ENCODE measurements around the gene MINDY2. TPM values are rescaled to one million over a fixed set of nuclear protein-coding genes. Genes with fewer than 3 reads are reported as not detected.
"Not testable (repeated sequence)": the region's sequence is repeated elsewhere in the genome, so short reads cannot be mapped to it uniquely, and the experiment has no call there.

MINDY2 gene
- total and polyA plus RNA-seq, 9 of the 15 experiments (the other 6 are each of a cell fraction or from before 2014, with no cell fraction given) = 2.4 to 15.3 (median 7.2) TPM

DNA sequence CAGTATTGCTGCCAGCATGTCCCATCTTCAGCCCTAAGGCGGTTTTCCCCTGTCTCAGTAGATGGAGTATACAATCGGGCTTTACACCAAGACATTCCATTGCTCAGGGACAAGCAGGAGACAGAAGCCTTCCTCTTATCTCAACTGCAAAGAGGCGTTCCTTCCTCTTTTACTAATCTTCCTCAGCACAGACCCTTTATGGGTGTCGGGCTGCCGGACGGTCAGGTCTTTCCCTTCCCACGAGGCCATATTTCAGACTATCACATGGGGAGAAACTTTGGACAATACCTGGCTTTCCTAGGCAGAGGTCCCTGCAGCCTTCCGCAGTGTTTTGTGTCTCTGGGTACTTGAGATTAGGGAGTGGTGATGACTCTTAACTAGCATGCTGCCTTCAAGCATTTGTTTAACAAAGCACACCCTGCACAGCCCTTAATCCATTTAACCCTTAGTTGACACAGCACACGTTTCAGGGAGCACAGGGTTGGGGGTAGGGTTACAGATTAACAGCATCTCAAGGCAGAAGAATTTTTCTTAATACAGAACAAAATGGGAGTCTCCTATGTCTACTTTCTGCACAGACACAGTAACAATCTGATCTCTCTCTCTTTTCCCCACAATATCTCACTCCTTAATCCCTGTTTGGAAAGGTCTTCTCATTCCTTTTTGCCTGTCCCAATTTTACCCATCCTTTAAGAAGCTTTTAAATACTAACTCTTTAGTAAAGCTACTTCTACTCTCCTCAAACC lies 62.8 kb downstream of the MINDY2 start (continued):
- peak in 1 of 2 experiments; percentile 48; a peak in 1 of 4 replicates for TF ChIP-seq TEAD1 (CRISPR knock-in tag; IDR thresholded peaks at IDR 0.05)
- TF ChIP-seq TRIM24 (IDR thresholded peaks at IDR 0.05) = peak; percentile 78 to 88; a peak in 3 of 4 replicates
- TF ChIP-seq CXXC5 (CRISPR knock-in tag; IDR thresholded peaks at IDR 0.05) = peak; percentile 89
- TF ChIP-seq SMARCE1 (IDR thresholded peaks at IDR 0.05) = peak; percentile 93
- TF ChIP-seq EP400 (IDR thresholded peaks at IDR 0.05) = peak; percentile 80
- TF ChIP-seq, protein P1, sequence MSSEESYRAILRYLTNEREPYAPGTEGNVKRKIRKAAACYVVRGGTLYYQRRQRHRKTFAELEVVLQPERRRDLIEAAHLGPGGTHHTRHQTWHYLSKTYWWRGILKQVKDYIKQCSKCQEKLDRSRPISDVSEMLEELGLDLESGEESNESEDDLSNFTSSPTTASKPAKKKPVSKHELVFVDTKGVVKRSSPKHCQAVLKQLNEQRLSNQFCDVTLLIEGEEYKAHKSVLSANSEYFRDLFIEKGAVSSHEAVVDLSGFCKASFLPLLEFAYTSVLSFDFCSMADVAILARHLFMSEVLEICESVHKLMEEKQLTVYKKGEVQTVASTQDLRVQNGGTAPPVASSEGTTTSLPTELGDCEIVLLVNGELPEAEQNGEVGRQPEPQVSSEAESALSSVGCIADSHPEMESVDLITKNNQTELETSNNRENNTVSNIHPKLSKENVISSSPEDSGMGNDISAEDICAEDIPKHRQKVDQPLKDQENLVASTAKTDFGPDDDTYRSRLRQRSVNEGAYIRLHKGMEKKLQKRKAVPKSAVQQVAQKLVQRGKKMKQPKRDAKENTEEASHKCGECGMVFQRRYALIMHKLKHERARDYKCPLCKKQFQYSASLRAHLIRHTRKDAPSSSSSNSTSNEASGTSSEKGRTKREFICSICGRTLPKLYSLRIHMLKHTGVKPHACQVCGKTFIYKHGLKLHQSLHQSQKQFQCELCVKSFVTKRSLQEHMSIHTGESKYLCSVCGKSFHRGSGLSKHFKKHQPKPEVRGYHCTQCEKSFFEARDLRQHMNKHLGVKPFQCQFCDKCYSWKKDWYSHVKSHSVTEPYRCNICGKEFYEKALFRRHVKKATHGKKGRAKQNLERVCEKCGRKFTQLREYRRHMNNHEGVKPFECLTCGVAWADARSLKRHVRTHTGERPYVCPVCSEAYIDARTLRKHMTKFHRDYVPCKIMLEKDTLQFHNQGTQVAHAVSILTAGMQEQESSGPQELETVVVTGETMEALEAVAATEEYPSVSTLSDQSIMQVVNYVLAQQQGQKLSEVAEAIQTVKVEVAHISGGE (CRISPR knock-in tag; IDR thresholded peaks at IDR 0.05) = peak in 1 of 3 experiments; percentile 39; a peak in 1 of 6 replicates
- TF ChIP-seq ZNF263 (CRISPR knock-in tag; IDR thresholded peaks at IDR 0.05; ENCODE audit: borderline replicate concordance) = peak; percentile 20; the same call in 1 of the 2 replicates
- peak; percentile 66; the same call in 1 of the 2 replicates for TF ChIP-seq TOE1 (IDR thresholded peaks at IDR 0.05; ENCODE audit: borderline replicate concordance)
- TF ChIP-seq TOE1 (CRISPR knock-in tag; IDR thresholded peaks at IDR 0.05; ENCODE audit: borderline replicate concordance, low read depth) = not testable (repeated sequence)
- peak in 1 of 2 experiments; percentile 41; a peak in 2 of 4 replicates for TF ChIP-seq RAD21 (CRISPR knock-in tag; conservative IDR thresholded peaks at IDR 0.05 in 1 of 2, IDR thresholded peaks at IDR 0.05 in 1 of 2)
- TF ChIP-seq MTA2 (IDR thresholded peaks at IDR 0.05; ENCODE audit: low read depth) = peak; percentile 86
- TF ChIP-seq, protein P2, sequence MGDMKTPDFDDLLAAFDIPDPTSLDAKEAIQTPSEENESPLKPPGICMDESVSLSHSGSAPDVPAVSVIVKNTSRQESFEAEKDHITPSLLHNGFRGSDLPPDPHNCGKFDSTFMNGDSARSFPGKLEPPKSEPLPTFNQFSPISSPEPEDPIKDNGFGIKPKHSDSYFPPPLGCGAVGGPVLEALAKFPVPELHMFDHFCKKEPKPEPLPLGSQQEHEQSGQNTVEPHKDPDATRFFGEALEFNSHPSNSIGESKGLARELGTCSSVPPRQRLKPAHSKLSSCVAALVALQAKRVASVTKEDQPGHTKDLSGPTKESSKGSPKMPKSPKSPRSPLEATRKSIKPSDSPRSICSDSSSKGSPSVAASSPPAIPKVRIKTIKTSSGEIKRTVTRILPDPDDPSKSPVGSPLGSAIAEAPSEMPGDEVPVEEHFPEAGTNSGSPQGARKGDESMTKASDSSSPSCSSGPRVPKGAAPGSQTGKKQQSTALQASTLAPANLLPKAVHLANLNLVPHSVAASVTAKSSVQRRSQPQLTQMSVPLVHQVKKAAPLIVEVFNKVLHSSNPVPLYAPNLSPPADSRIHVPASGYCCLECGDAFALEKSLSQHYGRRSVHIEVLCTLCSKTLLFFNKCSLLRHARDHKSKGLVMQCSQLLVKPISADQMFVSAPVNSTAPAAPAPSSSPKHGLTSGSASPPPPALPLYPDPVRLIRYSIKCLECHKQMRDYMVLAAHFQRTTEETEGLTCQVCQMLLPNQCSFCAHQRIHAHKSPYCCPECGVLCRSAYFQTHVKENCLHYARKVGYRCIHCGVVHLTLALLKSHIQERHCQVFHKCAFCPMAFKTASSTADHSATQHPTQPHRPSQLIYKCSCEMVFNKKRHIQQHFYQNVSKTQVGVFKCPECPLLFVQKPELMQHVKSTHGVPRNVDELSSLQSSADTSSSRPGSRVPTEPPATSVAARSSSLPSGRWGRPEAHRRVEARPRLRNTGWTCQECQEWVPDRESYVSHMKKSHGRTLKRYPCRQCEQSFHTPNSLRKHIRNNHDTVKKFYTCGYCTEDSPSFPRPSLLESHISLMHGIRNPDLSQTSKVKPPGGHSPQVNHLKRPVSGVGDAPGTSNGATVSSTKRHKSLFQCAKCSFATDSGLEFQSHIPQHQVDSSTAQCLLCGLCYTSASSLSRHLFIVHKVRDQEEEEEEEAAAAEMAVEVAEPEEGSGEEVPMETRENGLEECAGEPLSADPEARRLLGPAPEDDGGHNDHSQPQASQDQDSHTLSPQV (IDR thresholded peaks at IDR 0.05) = peak; percentile 44
- peak; percentile 34 for TF ChIP-seq TAF9B (IDR thresholded peaks at IDR 0.05; ENCODE audit: partially characterized antibody)
- TF ChIP-seq DACH1 (IDR thresholded peaks at IDR 0.05; ENCODE audit: partially characterized antibody) = peak; percentile 22
- peak; percentile 30 to 34; a peak in 2 of 4 replicates for TF ChIP-seq NRF1 (conservative IDR thresholded peaks at IDR 0.05 in 1 of 2, IDR thresholded peaks at IDR 0.05 in 1 of 2)

All from K562 (cell line).